ENCODE data around the gene MPRIP.
"Not testable (repeated sequence)": the region's sequence is repeated elsewhere in the genome, so short reads cannot be mapped to it uniquely, and the experiment has no call there.

MPRIP gene

DNA sequence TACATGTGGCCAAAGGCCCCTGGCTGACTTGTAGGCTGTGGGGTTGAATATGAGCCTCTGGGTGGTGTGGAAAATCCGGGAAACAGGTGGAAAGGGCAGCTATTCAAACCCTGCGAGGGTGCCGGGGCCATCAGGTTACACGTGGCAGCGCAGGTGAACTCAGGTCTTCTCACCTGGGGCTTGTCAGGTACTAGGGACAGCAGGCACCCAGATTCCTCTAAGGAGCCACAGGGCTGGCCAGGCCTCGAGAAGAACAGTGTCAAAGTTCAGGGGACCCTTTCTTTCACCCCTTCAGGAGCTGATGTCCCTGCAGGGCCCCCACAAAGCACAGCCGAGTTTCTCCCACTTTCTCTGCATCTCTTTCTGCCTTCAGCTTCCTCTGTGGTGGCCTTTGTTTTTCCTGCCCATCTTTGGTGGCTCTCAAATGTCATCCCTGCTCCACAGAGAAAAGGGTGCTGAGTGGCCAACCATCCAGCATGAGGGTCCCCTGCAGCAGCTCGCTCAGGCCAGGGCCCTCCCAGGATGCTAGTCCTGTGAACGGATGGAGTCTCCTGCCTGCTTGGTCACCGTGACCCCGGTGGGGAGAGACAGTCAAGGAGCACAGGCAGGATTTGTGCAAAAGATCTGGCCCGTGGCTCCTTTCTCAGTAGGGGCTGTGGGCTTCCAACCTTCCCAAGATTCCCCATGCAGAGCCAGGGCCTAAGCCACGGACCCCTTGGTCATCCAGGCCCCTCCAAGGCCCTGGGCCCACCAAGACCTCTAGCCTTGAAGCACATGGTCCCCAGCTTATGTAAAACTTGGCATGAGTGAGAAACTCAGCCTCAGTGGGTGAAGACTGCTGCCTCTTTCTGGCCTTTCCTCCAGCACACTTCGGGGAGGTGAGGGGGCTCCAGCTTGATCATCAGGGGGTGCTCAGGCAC lies 28.2 kb upstream of the MPRIP start:
- DNase-seq (ENCODE audit: extremely low read depth in 1 of 2, low read depth in 1 of 2), result not testable (repeated sequence)

DNA sequence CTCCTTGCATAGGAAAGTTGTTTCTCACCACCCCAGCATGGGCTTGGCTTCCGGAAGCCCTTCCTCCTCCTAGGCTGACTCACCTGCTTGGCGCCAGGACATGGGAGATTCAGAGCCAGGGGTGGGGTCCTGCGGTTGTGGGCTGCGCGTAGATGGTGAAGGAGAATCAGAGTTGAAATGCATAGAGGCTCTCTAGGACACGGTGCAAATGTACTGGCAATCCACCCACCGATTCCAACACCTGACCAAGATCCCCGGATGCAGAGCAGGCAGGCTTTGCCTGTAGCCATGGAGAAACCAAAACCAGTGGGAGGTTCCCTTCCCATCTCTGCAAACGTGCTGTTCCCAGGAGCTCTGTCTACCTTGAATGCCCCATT lies 27.5 kb upstream of the MPRIP start:
- not testable (repeated sequence) for DNase-seq (ENCODE audit: extremely low read depth in 1 of 2, low read depth in 1 of 2)

DNA sequence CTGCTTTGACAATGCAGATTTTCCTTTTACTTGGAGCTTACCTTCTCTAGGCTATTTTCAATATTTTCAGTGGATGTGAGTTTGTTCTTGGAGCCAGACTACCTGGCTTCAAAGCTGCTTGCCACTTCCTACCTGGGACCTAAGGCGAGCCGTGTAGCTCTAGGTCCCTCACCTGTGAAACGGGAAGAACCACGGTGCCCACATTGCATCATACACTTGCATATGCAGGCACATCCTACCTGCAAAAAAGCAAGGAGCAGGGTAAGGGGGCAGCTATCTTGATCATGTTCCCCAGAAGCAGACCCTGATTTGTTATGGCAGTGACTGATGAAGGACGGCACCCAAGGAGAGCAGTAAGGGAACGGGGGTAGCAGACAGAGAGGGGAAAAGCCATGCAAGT lies 27.0 kb upstream of the MPRIP start:
- no peak for DNase-seq (ENCODE audit: extremely low read depth in 1 of 2, low read depth in 1 of 2)

DNA sequence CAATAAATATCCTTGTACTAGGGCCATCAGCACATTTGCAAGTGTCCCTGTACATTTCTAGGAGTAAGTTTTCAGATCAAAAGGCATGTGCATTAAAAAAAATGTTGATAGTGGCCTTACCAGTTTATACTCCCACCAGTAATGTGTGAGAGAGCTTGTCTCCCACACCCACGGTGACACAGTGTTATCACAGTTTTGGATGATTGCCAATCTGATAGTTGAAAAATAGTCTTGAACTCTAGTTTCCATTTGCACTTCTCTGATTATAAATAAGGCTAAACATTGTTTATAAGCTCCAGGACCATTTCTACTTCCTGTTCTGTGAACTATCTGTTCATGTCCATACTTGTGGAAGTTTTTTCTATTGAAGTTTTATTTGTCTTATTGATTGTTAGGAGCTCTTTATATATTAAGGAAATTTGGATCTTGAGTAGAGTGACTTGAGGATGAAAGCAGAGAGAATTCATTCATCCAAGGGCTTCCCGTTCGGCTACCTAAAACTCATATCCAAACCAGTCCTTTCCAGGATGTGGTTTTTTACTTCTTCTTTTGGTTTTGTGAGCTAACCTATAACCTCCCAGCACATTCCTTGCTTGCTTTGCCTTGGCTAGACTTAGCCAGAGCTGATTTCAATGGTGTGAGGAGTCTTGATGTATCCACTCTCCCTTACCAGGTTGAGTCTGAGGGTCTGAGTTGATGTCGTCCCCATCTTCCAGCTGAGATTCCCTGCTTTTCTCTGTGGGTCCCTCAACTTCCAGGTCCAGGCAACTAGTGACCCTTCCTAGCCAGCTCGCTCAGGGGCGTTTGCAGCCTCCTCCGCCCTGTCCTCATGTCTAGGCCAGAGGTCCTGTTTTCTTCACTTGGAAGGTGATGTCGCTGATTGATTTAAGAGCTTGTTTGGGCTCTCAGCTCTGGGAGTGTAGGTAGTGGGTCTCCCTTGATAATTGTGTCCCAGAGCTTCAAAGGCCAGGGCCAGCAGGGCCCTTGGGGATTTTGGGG lies 25.8 kb upstream of the MPRIP start:
- not testable (repeated sequence) for DNase-seq (ENCODE audit: extremely low read depth in 1 of 2, low read depth in 1 of 2)

DNA sequence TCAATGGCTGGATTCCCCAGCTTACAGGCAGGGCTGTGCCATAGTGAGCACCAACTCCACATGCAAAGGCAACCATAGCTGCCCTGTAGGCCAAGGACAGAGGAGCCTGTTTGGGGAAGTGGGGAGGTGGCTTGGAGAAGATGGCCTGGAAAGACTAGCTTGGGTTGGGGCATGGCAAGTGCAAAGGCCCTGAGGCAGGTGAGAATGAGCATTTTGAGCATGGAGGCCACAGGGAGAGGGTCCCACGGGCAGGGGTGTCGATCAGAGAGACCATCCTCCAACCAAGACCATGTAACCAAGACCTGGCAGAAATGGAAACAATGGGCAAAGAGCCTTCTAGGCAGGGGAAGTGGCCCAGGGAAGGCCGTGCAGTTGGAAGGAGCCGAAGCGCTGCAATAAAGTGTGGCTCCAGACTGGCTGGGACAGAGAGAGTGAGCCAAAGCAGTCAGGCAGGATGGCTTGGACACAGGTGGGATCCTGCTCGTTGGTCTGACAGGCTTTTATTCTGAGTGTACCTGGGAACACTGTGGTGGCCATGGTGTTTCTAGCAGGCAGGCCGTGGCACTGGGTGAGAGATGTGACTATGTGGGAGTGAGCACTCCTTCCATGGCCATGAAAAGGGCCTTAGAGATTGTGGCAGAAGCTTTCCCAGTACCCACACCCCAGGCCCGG lies 24.8 kb upstream of the MPRIP start:
- DNase-seq (ENCODE audit: extremely low read depth in 1 of 2, low read depth in 1 of 2), result no peak

DNA sequence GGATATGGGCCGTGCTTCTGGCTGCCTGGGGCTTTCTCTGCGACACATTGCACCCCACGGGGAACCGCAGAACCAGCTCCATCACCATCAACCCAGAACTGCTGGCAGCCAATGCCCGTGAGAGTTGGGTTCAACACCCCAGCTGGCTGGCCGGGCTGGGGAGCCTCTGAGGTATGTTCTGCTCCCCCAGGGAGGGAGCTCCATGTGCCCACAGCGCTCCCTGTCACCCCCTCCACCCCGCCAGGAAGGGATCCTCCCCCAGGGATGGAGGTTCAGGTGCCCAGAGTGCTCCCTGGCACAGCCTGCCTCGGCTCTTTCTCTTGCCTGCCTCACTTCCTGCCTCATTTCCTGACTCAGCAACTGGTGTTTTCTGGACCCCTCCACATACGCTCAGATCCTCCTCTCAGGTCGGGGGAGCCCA lies 24.2 kb upstream of the MPRIP start:
- no peak for DNase-seq (ENCODE audit: extremely low read depth in 1 of 2, low read depth in 1 of 2)

DNA sequence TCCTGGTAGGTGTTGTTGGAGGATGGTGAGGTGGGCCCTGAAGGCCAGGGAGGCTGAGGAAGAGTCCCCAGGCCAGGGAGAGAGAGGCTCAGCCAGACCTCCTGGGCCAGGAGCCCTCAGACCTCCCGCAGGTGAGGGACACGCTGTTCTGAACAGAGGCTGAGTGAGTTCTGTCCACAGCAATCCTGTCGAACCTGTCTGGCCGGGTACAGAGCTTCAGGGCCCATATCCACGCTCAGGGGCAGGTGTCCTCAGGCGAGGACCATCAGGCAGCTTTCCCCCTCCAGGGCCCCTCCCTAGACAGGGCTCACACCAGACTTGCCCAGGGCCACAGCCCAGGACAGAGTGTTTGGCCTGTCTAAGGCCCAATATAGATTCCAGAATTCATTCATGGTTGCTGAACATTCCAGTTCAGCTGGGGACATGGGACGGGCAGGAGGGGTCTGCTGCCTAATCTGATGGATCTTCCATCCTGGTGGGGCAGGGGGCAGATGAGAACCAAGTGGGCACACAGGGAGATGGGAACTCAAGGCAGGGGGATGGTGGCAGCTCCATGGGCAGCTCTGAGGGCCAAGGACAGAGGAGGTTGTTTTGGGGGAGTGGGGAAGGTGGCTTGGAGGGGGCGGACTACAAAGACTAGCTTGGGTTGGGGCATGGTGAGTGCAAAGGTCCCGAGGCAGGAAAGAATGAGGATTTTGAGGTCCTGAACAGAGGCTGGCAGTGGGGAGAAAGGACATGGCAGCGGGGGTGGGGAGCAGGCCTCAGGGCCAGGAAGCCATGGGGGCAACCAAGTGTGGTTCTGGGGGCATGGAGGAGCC lies 23.4 kb upstream of the MPRIP start:
- no peak for DNase-seq (ENCODE audit: extremely low read depth in 1 of 2, low read depth in 1 of 2)

DNA sequence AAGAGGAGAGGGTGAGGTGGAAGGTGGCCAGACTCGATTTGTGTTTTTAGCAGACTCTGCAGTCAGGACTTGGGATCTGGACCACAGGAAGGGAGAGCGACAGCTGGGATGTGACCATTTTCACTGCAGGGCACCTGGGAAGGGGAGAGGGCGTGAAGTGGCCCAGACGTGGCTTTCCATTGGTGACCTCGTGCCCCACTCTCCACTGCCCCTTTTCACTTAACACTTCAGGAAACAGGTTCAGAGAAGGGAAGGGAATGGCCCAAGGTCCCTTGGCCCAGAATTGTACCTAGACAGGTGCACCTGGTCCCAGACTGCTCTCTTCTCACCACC lies 22.9 kb upstream of the MPRIP start:
- DNase-seq (ENCODE audit: extremely low read depth in 1 of 2, low read depth in 1 of 2), result no peak

DNA sequence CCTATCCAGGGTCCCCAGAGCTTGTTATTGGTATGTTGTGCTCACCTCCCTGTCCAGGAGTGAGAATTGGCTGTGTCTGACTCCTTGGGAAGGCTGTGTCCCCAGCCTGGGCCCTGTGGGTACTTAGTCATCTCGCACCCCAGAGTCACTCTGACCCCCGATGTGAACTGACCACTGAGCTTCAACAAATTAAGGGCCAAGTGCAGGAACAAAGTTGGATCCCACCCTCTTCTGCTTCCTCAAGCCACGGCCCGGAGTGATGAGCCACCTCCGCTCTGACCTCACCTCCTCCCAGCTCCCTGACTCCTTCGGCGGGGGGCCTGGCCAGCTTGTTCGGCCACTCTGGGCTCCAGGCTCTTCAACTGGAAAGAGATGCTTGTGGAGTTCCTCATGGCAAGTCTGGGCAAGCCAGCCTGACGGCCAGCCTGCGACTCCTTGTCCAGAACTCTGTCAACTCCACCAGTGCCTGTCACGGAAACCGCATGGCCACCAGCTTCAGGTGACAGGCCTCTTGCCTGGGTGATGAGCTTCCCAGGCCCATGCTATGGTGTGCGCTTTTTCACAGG lies 22.3 kb upstream of the MPRIP start:
- no peak for DNase-seq (ENCODE audit: extremely low read depth in 1 of 2, low read depth in 1 of 2)

DNA sequence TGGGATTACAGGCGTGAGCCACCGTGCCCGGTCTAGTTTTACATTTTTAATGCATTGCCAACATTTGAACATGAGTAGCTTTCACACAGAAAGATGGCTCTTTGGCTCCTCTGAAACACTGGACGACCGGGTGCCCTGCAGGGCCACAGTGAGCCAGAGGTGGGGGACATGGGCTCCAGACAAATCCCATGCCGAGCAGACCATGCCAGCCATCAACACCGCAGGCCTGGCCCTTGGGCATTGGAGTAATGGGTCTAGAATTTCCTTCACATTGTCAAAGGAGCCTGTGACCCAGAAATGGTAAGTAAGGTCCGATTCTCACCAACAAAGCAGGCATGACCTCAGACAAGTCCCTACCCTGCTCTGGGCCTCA lies 21.4 kb upstream of the MPRIP start:
- no peak for DNase-seq (ENCODE audit: extremely low read depth in 1 of 2, low read depth in 1 of 2)

DNA sequence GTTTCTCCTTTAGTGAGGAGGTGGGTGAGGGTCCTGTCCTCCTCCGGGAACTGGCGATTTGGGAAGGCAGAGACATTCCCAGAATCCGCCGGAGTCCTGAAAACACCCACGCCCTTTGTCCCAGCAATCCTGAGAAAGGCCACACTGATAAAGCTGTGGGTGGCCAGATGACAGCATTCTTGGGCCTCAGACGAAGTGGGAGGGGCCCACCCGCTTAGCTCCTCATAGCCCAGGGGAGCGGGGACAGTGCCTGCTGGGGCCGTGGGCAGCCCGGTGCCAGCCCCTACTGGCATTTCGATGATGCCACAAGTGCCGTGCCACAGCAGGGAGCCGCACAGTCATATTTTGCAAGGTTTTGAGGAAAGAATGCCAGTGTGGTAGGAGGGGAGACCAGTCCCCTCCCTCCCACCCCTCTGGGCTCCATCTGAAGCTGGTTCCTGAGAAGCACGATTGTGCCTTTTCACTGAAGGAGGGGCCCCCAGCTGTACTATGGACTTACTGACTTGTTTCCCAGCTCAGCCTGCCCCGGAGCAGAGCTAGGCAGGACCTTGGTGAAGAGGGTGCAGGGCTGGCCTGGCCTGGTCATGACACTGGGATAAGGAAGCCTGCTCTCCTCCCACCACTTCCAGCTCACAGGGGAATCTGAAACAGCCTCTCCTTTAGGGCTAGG lies 20.9 kb upstream of the MPRIP start:
- no peak for DNase-seq (ENCODE audit: extremely low read depth in 1 of 2, low read depth in 1 of 2)

DNA sequence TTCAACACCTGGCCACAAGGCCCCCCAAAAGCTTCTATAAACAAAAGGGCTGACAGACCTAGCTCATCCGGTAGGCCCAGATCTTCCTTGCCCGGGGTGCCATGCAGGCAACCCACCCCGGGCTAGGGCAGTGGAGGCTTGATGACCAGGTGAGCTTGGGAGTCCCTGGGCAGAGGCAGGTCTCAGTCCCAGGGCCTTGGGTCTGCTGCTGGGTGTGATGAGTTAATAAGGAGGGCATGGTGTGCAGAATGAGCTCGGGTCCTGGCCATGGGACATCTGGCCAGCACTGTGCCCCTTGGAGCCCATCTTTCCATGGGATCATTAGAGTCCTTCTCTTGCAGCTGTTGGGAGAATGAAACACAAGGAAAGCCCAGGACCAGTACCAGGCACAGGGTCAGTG lies 20.2 kb upstream of the MPRIP start:
- DNase-seq (ENCODE audit: extremely low read depth in 1 of 2, low read depth in 1 of 2), result no peak

DNA sequence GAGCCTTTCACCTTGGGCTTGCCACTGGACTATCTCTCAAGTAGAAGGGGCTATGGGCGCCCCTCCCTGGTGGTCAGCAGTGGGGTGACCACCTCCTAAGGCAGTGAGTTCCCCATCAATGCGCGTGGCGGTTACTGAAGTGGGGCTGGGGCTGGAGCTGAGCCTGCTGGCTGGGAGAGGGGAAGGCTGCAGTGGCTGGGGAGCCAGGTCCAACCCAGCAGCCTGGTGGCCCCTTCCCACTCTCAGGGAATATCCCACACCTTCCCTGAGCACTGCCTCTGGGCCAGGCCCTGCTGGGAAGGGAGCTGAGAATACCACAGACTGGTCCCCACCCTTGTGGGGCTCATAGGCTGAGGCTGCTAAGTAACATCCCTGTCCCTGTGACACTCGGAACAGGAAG lies 19.8 kb upstream of the MPRIP start:
- DNase-seq (ENCODE audit: extremely low read depth in 1 of 2, low read depth in 1 of 2), result no peak

DNA sequence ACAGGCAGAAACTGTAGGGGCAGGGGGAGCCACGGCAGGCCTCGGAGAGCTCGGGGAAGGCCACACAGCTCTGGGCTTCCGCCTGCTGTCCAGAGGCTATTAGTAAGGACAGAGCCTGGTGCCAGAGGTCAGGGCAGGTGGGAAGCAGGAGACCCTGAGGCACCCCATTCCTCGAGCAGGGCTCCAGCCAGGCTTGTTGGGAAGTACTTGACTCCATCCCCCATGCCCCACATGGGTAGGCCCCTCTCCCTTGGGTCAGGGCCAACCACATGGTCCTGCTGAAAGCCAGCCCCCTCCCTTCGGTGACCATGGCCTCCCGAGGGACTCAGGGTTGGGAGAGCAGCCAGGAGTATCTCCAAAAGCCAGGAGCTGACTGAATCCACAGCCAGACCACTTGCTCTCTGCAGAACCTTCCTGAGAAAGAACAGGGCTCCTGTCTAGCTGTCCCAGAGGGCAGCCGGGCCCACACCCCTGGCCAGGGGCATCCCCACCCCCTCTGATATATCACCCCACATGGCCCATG lies 17.4 kb upstream of the MPRIP start:
- no peak for DNase-seq (ENCODE audit: extremely low read depth in 1 of 2, low read depth in 1 of 2)

DNA sequence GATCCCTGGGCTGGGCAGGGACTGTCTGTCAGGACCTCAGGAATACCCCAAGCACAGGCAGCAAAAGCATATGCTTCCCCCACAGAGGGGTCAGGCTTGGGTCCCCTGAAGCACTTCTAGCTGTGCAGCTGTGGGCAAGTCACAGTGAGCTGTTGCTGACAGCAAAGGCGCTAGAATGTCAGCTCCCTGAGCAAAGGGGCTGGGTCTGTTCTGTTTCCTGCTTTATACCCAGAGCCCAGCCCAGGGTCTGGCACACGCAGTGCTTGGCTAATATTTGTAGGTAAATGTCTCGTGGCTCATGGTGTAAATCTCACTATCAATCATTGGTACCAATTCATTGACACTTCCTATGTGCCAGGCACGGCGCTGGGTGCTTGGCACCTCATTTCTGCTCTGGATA lies 16.6 kb upstream of the MPRIP start:
- no peak for DNase-seq (ENCODE audit: extremely low read depth in 1 of 2, low read depth in 1 of 2)

DNA sequence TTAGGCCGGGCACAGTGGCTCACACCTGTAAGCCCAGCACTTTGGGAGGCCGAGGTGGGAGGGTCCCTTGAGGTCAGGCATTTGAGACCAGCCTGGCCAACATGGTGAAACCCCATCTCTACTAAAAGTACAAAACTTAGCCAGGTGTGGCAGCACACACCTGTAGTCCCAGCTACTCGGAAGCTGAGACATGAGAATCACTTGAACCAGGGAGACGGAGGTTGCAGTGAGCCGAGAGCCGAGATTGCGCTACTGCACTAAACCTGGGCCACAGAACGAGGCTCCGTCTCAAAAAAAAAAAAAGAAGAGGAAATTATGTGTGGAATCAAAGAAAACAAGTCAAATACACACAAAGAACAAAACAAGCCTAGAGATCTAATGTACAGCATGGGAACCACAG lies 16.1 kb upstream of the MPRIP start:
- no peak for DNase-seq (ENCODE audit: extremely low read depth in 1 of 2, low read depth in 1 of 2)

DNA sequence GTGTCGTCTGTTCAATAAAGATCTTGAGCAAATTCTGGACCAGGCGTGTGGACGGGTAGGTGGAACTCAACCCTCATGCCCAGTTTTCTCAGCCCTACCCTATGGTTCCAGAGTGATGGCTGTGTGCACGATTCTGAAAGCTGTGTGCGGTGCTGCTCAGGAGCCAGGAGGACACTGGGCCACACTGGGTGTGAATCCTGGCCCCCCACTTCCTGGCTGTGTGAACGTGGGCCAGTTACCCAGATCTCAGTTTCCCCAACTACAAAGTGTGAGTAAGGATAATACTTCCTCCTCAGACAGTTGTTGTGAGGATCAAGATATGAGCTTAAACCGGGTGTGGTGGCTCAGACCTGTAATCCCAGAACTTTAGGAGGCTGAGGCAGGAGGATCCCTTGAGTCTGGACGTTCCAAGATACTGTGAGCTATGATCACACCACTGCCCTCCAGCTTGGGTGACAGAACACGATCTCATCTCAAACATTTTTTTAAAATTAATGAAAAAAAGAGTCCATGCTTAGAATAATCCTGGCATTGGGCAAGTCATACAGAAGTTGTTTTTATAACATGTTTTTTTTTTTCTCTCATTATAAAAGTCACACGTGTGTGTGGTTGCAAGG lies 14.7 kb upstream of the MPRIP start:
- DNase-seq (ENCODE audit: extremely low read depth in 1 of 2, low read depth in 1 of 2), result no peak

DNA sequence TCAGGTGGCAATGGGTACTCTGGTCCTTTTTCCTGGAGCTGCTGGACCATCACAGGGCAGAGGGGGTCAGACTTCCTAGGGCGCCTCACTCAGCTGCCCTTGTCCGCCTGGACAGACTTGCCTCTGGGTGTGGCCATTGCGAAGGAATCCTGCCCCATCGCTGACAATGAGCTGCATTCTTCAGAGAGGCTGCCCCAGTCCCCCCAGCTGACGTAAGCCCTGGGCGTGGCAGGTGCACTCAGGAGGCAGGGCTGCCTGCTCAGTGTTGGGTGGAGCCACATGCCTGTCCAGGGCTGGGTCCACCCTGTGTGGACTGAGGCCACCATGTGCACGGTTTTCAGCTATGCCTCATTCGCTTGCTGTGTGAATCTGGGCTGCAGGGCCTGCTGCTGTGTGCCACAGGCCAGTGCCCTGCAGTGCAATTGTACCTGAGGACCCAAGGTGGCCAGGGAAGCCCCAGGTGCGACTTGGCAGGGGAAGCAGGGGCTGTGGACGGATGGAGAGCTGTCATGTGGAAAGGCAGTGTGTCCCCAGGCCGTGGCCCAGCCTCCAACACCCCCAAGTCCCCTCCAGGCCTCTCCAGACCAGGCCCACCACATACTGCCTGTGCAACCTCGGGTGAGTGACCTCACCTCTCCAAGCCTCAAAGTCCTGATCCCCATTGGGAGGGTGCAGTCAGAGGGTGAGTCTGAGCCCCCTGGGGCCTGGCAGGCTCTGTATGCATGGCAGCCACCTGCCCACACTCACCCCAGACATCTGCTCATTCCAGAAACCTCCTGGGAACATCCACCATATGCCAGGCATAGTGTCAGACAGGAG lies 14.0 kb upstream of the MPRIP start:
- DNase-seq (ENCODE audit: extremely low read depth in 1 of 2, low read depth in 1 of 2), result no peak

All from activated CD8-positive, alpha-beta memory T cell treated with anti-CD3 and anti-CD28 coated beads for 1 hour (primary cell).